NCI-H510A (cell line): ENCODE measurements around the gene STT3B.

Experiments
- DNase-seq: peaks from one replicate; lab custom pipeline; 2025; lab: John Stamatoyannopoulos, UW

Gene STT3B

DNA sequence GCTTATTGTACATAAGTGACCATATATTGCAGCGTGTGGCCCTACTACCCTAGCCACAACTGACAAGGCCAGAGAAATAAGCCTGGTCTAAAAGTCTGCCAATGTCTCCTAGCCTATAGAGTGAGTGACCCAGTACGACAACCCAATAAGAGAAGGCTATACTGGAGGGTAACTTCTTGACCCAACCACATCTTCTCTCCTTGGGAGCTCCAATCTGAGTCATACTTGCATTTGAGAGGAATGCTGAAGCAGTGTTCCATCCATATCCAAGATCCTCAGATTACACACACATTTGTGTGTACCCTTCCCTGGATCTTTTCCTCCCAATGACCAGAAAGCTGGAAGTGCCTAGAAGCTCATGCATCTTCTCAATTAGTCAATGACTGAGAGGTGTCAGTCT, 11.3 kb upstream of the STT3B start:
- no peak for DNase-seq

DNA sequence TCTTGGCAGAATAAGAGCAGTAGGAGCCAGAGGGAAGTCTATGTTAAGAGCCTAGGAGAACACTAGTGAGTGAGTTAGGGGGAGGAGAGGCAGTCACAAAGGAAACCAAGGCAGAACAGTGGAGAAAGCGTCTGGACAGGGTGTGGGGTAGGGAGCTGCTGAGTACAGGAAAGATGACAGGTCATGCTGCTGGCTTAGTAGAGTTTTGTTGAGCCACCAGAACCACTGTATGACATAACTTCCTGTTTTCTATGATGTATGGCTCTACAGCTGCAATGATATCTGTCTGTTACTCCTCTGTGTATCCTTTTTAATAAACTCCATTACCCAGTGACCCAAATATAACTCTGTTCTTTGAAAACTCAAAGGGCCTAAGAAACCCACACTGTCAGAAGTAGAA, 10.6 kb upstream of the STT3B start:
- DNase-seq: no peak

DNA sequence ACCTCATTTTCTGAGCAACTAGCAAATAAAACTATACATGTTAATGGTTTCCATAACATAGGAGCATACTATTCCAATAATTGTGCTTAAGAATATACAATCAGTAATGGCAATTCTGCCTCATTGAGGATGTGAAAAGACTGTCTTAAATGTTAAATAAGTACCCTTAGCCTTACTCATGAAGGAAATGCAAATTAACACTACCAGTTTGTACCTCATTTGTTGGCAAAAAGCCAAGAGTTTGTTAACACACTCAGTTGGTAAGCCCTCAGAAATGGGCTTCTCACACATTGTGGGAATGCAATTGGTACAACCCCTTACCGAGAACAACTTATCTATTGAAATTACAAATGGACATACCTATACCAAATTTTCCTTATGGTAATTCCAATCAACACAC, 9.2 kb upstream of the STT3B start:
- no peak for DNase-seq

- no peak for DNase-seq
Measured at GRCh38 chr3:31525532-31525931, 7.2 kb upstream of the STT3B start.

DNA sequence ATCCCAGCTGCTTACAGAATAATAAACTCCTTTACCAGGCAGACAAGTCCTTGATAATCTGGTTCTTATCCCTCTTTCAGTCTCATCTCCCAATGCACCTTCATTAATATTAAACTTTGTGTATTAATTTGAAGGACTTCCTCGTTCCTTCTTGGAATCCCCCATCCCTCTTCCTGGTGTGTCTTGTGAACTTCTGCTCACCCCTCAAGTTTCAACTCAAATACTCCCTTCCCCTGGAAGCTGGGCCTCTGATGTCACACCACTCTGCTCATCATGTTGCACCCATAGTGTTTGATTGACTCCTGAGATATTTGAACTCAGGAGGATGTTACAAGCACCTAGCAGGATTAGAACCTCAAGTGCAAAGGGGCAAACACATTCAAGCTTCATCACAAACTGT, 3.3 kb upstream of the STT3B start:
- DNase-seq: no peak

- no peak for DNase-seq
Measured at GRCh38 chr3:31530039-31530959, 2.4 kb upstream of the STT3B start.

GRCh38 chr3:31530960-31531335, 1.8 kb upstream of the STT3B start:
- no peak for DNase-seq

GRCh38 chr3:31531452-31531991, 1.2 kb upstream of the STT3B start:
- no peak for DNase-seq

DNA sequence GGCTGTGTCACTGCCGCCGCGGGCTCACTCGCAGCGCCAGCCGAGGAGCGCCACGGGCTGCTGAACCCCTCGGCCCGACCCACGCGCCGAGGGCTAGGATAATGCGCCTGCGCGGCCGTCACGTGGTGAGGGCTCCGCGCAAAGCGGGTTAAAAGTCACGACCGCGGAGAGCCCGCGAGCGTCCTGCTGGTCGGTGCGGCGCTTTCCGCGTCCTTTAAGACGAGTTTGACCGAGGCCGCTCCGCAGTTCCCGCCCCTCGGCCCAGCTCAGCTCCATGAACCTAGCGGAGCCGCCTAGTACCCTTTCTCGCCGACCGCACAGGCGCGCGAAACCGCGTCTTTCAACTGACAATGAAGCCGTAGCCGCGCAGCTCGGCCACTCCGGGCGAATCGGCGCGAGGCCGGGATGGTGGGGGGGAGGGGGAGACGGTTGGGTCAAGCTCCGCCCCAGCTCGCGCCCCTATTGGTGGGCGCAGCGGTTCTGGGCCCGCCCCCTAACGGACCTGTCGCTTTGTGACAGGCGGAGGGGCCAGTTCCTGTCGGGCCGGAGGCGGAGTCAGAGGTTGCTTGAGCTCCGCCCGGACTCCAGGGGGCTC, 636 bp upstream of the STT3B start:
- peak; percentile 82 for DNase-seq

- no peak for DNase-seq
Measured at GRCh38 chr3:31533169-31534064, 692 bp downstream of the STT3B start.

- DNase-seq: no peak
Measured at GRCh38 chr3:31534065-31534425, 1.3 kb downstream of the STT3B start.

GRCh38 chr3:31536497-31536896, 3.8 kb downstream of the STT3B start:
- DNase-seq: no peak

DNA sequence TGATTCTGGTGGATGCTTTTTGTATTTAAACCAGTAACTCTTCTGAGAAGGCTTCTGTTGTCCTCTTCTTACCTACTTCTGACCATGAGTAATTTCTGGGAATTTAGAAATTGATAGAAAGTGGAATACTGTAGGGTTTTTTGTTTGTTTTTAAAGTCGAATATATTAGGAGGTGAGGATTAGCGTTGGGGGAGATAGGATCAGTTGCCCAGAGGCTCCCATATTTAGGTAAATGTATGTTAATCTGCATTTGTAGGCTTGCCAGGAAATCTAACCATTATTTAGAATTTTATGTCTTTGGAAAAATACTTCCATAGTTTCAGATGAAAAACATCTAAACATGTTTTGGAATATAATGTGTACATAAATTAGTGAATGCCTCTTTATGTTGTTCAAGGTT, 6.1 kb downstream of the STT3B start:
- no peak for DNase-seq

GRCh38 chr3:31539275-31539674, 6.5 kb downstream of the STT3B start:
- DNase-seq: no peak

GRCh38 chr3:31541089-31541488, 8.4 kb downstream of the STT3B start:
- no peak for DNase-seq

- no peak for DNase-seq
Measured at GRCh38 chr3:31542246-31542645, 9.5 kb downstream of the STT3B start.

DNA sequence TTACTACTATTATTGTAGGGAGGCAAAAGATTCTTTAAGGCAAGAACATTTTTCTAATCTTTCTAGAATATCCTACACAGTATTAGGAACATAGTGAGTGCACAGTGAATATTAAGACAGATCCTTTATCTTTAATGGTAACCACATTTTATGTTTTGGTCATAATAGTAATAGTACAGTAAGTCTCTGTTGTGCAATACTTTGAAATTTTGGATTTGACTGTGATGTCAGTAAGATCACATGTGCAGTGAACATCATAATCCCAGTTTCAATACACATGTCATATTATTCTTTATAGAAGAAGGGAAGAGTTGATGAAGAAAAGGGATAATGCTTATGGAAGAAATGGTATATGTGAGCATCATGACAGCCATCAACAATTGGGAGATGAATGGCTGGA, 10.7 kb downstream of the STT3B start:
- no peak for DNase-seq

GRCh38 chr3:31544634-31545033, 11.9 kb downstream of the STT3B start:
- no peak for DNase-seq

GRCh38 chr3:31546162-31546561, 13.4 kb downstream of the STT3B start:
- DNase-seq: no peak

DNA sequence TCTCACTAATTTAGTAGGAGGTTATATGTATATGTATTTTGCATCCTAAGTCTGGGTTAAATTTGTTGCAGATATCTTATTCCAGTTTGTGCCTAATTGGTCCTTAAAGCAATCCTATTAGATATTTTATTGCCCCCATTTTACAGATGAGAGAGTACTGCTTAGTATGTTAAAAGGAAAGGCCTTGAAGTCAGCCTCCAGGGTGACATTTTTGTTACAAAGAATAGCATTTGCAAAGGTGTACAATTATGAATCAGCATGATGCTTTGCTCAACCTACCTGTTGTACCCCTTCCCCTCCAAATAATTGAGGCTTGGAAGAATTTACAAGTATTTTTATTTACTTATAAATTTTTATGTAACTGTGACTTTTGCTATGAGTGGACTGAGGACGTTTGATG, 14.0 kb downstream of the STT3B start:
- DNase-seq: no peak

- DNase-seq: no peak
Measured at GRCh38 chr3:31550452-31551251, 17.9 kb downstream of the STT3B start.

DNA sequence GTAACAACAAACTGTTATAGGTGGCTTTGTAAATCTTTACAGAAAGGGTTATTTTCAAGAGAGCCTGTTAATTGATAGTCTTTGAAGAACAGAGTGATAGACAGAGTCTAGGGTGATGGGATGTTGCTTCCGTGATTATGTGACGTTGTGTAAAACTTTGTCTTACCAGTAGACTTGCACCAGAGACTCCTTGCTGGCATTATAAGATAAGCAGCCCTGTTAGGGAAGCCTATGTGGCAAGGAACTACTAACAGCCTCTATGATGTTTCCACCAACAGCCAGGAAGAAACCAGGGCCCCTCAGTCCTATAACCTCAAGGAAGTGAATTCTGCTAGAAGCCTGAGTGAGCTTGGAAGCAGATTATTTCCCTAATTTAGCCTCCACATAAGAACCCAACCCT, 18.9 kb downstream of the STT3B start:
- no peak for DNase-seq
